ENCODE results near the gene FLT4.

- TF ChIP-seq, protein P1, sequence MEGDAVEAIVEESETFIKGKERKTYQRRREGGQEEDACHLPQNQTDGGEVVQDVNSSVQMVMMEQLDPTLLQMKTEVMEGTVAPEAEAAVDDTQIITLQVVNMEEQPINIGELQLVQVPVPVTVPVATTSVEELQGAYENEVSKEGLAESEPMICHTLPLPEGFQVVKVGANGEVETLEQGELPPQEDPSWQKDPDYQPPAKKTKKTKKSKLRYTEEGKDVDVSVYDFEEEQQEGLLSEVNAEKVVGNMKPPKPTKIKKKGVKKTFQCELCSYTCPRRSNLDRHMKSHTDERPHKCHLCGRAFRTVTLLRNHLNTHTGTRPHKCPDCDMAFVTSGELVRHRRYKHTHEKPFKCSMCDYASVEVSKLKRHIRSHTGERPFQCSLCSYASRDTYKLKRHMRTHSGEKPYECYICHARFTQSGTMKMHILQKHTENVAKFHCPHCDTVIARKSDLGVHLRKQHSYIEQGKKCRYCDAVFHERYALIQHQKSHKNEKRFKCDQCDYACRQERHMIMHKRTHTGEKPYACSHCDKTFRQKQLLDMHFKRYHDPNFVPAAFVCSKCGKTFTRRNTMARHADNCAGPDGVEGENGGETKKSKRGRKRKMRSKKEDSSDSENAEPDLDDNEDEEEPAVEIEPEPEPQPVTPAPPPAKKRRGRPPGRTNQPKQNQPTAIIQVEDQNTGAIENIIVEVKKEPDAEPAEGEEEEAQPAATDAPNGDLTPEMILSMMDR (IDR thresholded peaks at IDR 0.05): no peak
- no peak for TF ChIP-seq EP300 (IDR thresholded peaks at IDR 0.05)
- TF ChIP-seq POLR2A (IDR thresholded peaks at IDR 0.05): no peak
These were observed 48.8 kb downstream of the FLT4 start for GRCh38 chr5:180600554-180601041.
